HG02852 (cell line): ENCODE results near the gene UGP2.
A peak's percentile ranks its signal among the peaks of the same experiment; 100 is the strongest.
"Not testable (repeated sequence)": the region's sequence is repeated elsewhere in the genome, so short reads cannot be mapped to it uniquely, and the experiment has no call there.

Source experiments
- ATAC-seq: cut with Tn5 transposase; IDR thresholded peaks from one replicate; pipeline ENCODE4 v1.9.1; 2021; ENCODE audit warnings: mild to moderate bottlenecking, moderate library complexity; ENCODE audit not compliant: unreplicated experiment

The UGP2 gene

DNA sequence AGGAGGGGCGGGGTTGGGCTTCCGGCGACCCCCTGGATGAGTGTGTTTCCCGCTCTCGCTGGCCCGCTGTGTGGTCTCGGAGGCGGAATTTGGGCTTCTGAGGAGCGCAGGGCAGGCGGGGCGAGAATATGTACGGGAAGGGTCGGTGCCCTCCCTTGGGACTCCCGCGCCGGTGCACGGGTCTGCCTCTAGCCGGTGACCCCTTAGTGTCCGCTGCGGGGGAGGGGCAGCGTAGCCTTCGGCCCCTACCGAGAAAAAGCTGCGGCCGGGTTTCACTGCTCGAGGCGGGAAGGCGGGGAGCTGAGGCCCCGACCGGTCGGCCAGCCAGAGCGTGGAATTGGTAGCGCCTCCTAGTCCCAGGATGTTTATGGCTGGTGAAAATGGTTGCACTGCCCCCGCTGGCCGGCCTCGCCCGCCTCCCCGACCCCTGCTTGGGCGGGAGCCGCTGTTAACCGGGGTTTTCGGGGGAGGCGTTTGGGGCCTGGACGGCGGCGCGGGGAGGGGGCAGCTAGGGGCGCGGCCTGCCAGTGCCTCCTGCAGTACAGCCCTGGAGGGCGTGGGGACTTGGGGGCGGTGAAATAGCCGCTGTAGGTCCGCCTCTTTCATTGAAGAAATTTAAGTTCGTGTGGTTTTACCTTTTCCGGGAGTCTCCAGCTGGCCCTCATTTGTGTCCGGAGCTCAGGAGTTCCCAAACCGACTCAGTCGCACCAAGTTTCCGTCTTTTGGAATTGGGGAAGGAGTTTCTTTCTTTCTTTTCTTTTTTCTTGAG is at the start of gene UGP2:
Gene UGP2 (plus strand): TSS at position 643 of the 769 bp plus-strand sequence. CDS start 290 bp downstream, outside the sequence.
- peak; percentile 66 for ATAC-seq

DNA sequence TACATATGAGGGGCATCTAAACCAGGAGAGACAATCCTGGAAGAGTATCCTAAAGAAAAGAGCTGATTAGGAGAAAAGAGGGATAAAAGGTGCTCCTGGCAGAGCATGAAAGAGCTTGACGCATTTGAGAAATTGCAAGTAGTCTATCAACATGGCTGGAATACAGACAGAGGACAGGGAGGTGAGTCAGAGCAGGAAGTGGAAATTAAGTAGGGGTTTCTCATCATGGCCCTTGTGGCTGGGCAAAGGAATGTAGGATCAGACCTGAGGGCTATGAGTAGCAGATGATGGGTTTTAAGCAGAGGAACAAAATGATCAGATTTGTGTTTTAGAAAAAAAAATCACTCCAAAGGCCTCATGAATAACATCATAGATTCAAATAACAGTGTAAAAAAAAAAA is 49.2 kb upstream of the UGP2 start:
- no peak for ATAC-seq

DNA sequence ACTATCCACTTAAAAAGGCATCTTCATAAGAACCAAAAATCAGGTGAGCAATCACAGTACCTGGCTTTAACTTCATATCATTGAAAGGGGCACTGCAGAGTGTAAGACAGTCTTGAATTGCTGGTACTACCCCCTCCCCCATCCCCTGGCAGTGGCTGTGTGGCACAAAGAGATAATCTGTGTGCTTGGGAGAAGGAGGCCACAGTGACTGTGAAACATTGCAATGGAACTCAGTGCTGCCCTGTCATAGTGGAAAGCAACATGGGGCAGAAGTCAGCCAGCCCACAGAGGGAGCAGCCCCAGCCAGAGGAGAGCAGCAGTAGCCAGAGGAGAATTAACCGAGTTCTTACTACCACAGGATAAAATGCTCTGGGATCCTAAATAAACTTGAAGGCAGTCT is 45.3 kb upstream of the UGP2 start:
- no peak for ATAC-seq

DNA sequence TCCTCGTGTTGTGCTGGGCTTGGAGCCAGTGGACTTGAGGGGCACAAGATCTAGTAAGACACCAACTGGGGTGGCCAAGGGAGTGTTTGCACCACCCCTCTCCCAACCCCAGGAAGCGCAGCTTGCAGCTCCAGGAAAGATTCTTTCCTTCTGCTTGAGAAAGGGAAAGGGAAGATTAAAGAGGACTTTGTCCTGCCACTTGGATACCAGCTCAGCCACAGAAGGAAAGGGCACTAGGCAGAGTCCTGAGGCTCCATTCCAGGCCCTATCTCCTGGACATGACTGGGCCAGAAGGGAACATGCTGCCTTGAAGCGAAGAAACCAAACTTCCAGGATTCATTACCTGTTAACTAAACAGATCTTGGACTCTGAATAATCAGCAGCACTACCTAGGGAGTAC is 44.9 kb upstream of the UGP2 start:
- no peak for ATAC-seq

DNA sequence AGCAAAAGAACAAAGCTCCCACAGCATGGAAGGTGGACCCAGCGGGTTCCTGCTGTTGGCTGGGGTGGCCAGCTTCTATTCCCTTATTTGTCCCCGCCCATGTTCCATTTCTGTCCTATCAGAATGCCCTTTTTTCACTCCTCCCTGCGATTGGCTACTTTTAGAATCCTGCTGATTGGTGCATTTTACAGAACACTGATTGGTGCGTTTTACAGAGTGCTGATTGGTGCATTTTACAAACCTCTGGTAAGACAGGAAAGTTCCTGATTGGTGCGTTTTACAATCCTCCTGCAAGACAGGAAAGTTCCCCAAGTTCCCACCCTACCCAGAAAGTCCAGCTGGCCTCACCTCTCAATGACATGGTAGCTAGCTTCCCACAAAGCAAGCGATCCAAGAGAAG is 40.2 kb upstream of the UGP2 start:
- ATAC-seq, result no peak

DNA sequence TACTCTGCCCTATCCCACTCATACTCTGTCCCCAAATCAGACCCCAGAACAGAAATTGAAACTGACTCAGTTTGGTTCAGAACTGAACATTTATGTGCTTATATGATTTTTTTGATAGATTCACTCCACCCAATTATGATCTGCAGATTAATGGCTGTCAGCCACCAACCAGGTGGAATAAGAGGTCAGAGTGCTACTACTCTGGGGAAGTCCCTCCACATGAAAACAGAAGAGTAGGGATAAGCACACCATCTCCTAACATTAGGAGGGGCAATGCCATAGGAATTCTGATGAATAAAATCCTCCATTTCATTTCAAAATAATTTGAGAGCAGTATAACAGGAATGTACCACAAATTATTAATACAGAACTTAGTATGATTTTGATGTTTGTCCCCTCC is 36.3 kb upstream of the UGP2 start:
- ATAC-seq, result no peak

DNA sequence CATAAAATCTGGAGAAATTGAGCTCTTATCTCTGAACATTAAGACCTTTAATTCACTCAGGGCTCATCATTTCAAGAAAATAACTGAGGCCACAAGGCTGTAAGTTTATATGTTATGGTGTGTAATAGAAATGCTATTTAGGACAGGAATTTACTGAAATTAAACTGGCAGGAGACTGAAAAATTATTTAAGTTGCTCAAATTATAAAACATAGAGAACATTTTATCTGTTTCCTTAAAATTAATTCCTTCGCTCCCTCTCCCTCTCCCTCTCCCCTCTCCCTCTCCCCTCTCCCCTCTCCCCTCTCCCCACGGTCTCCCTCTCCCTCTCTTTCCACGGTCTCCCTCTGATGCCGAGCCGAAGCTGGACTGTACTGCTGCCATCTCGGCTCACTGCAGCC is 33.7 kb upstream of the UGP2 start:
- ATAC-seq, result not testable (repeated sequence)

DNA sequence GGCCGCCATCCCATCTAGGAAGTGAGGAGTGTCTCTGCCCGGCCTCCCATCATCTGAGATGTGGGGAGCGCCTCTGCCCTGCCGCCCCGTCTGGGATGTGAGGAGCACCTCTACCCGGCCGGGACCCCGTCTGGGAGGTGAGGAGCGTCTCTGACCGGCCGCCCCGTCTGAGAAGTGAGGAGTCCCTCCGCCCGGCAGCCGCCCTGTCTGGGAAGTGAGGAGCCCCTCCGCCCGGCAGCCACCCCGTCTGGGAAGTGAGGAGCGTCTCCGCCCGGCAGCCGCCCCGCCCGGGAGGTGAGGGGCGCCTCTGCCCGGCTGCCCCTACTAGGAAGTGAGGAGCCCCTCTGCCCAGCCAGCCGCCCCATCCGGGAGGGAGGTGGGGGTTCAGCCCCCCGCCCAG is 32.8 kb upstream of the UGP2 start:
- ATAC-seq, result not testable (repeated sequence)

DNA sequence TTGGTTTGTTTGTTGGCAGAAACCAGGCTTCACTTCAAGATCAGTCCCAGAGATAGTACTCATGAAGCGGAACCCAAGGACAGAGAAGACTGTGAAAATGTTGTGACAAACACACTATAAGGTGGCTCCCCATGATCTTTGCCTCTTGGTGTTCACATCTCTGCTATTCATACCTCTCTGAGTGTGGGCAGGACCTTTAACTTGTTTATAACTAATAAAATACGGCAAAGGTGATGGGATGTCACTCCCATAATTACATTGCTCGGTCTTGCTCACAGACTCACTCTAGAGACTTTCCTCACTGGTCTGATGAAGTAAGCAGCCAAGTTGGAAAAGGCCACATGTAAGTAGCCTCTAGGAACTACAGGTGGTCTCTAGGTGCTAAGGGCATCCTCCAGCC is 30.6 kb upstream of the UGP2 start:
- no peak for ATAC-seq

DNA sequence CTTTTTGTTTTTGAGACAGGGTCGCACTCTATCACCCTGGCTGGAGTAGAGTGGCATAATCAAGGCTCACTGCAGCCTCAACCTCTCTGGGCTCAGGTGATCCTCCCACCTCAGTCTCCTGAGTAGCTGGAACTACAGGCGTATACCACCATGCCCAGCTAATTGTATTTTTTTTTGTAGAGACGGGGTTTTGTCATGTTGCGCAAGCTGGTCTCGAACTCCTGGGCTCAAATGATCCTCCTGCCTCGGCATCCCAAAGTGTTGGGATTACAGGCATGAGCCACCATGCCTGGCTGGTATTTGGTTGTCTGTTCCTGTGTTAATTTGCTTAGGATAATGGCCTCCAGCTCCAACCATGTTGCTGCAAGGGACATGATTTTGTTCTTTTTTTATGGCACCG is 29.8 kb upstream of the UGP2 start:
- not testable (repeated sequence) for ATAC-seq

DNA sequence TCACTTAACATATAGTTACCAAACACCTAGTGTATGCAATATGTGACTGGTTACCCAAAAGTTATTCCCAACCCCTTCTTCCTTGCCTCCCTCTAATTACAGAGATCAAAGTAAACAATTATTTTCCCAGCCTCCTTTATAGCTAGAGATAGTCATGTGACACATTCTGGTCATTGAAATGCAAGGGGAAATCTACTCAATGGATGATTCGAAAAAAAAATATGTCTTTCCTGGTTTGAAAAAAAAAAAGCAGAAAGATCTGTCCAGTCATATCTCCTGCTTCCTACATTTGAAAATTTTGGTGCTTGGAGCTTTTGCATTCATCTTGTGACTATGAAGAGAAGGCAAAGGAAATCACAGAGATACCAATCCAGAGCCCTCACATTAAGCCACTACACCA is 27.6 kb upstream of the UGP2 start:
- no peak for ATAC-seq

DNA sequence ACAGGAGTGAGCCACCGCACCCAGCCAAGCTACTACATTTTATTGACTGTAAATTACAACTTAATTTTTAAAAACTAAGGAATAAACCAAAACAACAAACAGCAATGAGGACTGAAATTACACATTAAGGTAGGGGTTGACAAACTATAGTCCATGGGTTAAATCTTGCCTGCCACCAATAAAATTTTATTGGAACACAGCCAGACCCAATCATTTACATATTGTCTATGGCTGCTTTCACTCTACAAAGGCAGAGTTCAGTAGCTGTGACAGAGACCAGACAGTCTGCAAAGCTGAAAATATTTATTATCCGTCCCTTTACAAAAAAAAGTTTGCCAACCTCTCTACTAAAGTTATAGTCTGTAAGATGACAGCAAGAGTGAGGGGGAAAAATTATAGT is 24.3 kb upstream of the UGP2 start:
- ATAC-seq, result no peak

DNA sequence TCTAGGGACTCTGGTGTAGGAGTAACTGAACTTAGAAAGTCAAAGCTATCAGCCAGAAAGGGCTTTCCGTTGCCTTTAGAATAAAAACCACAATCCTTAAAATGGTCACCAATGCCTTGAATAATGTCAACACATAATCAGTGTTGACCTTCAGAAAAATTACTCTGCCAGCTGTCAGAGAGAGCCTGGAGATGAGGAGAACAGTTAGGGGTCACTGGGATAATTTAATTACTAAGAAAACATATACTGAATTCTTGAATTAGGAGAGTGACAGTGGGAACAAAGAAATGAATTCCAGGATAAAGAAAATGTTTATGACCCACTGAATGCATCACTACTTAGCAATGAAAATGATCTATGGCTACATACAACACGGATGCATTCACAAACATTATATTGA is 23.4 kb upstream of the UGP2 start:
- ATAC-seq, result no peak

DNA sequence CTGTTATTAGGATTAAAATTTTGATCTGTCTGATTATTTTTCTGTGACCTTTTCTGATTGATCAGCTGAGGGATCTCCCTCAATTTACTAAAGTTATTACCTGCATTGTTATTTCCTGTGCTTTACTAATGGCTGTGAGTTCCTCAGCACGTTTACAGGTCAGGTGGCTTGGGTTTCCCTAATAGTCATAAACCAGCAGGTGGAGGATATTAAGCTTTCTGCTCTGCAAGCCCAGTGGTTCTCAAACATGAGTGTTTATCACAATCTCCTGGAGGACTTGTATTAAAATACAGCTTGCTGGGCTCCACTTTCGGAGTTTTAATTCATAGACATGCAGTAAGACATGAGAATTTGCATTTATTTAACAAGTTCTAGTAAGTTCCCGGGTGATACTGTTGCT is 22.4 kb upstream of the UGP2 start:
- ATAC-seq, result no peak

DNA sequence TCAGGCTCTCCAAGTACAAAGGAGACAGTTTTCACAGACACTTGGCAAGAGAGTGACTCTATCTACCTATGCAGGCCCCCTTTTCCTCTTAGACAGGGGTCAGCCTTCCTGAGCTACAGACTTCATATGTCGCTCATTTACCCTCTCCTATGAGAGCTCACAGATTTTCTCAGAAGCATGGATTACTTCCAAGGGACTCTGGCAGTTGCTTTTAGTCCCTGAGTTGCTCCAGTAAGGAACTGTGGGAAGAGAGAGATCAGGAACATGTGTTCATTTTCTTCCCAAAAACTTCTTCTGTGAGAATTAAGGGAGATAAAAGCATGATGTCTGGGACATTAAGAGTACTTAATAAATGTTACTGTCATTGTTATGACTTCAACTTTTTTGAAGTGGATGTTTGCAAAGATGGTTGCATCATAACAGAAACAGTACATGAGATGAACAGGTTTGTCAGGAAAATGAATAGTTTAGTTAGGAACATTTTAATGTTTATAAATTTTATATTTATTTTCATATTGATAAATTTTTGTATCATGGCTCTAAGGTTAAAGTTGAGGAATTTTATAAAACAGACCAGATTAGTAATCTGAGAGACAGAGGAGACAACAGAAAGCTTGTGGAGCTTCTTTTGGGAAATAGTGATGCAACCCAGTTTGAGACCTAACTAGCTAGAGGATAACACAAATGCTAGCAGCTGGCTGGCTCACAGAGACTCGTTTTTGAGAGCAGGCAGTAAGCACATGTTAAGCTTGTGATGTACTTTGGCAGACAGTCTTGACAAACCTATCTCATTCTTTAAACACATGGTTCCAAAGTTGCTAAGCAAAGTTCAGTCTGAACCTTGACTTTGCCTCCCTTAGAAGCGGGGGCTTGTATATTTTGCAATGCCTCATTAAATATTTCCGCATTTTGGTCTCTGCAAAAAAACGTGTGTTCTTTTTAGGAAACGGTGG is 21.7 kb upstream of the UGP2 start:
- ATAC-seq, result no peak

DNA sequence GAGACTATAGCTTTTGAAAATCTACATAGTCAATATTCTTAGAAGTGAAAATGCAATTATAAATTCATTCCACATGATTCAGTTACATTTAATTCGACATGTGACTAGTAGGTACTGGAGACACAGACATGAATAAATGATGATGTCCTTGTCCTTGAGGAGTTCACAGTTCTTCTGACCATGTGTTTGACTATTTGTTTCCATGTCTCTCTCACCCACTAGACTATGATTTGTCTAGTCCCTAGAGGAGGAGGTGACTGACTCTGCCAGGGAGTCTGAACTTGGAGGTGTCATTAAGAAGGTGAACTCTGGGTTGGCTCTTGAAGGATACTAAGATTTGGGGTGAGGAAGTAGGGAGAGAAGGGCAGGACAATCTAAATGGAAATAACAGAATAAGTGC is 20.7 kb upstream of the UGP2 start:
- ATAC-seq, result no peak

DNA sequence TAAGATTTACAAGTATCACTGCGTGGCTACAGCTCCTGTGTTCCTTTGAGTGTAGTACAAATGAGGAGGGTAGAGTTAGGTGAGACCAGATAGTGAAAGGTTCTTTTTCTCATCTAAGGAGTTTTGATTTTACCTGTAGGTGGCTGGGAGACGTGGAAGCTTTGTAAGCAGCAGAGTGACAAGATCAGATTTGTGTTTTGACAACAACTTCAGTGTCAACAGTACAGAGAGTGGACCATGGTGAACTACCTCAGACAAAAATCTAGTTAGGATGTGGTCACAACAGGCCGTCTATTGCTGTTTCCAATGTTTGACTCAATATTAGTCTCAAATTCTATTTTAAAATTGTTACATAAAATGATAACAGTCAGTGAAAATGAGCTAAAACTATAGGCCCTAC is 20.3 kb upstream of the UGP2 start:
- no peak for ATAC-seq

DNA sequence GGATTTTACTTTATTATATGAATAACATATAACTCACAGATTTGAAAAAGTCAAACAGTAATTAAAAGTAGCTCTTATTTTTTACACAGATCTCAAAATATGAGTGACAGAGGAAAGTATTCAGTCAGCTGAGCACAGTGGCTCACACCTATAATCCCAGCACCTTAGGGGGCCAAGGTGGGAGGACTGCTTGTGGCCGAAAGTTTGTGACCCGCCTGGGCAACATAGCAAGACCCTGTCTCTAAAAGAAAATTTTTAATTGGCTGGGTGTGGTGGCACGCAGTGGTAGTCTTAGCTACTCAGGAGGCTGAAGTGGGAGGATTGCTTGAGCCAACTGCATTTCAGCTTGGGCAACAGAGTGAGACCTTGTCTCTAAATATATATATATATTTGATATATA is 19.2 kb upstream of the UGP2 start:
- no peak for ATAC-seq

DNA sequence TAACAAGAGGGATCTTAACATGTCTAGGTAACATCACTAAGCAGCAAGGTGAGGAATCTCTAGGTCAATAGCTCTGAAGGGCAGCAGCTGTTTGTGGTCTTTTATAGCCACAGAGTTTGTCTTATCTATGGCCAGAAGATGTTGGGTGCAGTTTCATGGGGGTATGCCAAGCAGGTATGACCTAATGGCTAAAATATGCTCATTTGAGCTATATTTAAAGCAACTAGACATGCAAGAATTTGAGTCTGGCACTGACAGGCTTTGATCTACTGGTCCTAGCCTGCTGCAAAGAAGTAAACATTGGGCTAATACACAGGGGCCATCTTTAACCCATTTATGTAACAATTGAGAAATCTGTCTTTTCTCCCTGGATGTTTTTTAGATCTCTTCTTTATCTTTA is 13.9 kb upstream of the UGP2 start:
- ATAC-seq, result no peak

DNA sequence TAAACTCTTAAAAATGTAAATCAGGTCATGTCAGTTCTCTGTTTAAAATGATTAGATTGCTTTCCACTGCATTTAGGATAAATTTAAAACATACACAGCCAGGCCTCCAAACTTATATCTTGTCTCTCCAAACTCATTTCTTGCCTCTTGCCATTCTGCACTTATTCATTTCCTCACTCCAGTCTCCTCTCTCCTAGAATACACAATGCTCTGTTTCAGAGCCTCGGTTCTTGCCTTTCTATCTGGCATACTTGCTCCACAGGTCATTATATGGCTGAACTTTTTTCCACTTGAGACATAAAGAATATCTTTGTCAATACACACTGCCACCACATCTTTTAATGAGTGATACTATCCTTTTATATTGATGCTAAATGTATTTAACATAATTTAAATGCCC is 10.5 kb upstream of the UGP2 start:
- ATAC-seq, result no peak

DNA sequence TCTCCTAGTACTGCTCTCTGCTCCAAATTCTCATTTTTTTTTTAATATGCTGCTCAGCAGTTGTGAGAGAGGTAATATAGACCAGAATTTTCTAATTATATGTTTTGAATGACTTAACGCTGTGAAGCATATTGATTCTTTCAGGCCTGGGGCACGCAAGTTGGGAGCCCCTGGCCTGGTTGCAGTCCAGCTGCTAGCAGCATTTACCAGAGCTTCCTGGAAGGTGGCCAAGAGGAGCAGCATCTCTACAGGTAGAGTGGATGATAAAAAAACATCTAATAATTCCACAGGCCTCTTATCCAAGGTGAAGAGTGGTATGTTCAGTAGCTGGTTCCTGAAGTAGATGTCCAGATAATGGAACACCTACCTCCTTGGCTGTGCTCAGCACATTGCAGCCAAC is 7.3 kb upstream of the UGP2 start:
- ATAC-seq, result no peak

DNA sequence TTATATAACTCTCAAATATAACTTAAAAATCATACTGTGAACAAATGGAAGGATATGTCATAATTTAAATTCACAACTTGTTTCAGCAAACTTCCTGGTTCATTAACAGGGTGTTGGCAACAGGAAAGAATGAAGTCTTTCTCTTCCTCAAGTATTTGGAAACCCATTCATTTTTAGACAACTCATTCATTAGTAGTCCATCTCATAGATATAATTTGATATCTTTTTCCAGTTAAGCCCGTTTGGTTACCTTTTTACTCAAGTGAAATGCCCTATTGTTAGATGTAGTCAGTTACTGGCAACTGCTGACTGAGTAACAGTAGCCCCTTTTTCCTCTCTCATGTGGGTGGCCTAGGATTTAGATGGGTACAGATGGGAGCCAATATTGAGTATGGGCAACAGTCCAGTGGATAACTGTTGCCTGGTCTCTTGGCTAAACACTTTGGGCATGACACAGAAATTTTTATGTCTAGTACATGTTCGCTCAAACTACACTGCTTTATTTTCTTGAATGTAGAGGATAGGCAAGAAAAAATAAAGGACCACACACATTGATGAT is 4.6 kb upstream of the UGP2 start:
- ATAC-seq, result no peak
